OCI-LY1 (cell line): ENCODE results near the gene ZNF277.

ENCODE experiments used
- CTCF ChIP-seq: fragments of 200-600 bp; sonication (generic), shearing (Covaris generic); IDR thresholded peaks from 2 replicates; pipeline ENCODE4 v1.5.1; 2017; ENCODE audit warnings: mild to moderate bottlenecking, antibody characterized with exemption, low read length, moderate library complexity, mixed read lengths
- EZH2 ChIP-seq: fragments of 200-600 bp; sonication (generic), shearing (Covaris generic); IDR thresholded peaks from 2 replicates; pipeline ENCODE4 v1.8.0; 2017; ENCODE audit warnings: borderline replicate concordance, mixed run types, mild to moderate bottlenecking, antibody characterized with exemption, low read length, moderate library complexity, mixed read lengths

DNA sequence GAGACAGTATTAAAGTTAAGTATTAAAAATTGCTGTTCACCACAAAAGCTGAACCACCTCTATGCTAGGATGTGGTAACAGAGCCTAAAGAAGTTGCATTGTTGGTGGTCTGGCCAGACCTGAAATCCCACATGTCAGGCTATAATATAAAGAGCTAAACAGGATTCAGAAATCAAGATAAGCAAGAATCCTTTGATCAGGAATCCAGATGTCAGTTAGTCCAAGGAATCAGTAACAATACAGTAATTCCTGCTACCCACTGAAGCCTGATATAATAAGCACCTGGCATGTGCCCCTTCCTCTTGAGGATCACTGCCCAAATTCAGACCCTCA lies 48.9 kb downstream of the ZNF277 start:
- TF ChIP-seq CTCF (no peak), EZH2 (no peak)
